Osteocyte (in vitro differentiated cells): ENCODE results near the gene TGFB2. TPM values are rescaled to one million over a fixed set of nuclear protein-coding genes. Genes with fewer than 3 reads are reported as not detected.
A peak's percentile ranks its signal among the peaks of the same experiment; 100 is the strongest.

Experiments
- DNase-seq: peaks from one replicate; pipeline ENCODE4 v3.0.0; 2021; ENCODE audit warnings: mixed read lengths; ENCODE audit not compliant: unreplicated experiment; ENCODE audit errors: extremely low spot score
- H3K27ac Mint-ChIP-seq: one replicate; pipeline ENCODE4 v1.8.0; 2021; ENCODE audit warnings: mild to moderate bottlenecking, mixed read lengths; ENCODE audit not compliant: unreplicated experiment
- H3K27me3 Mint-ChIP-seq: one replicate; pipeline ENCODE4 v1.8.0; 2021; ENCODE audit warnings: mixed read lengths; ENCODE audit not compliant: unreplicated experiment
- H3K36me3 Mint-ChIP-seq: one replicate; pipeline ENCODE4 v1.8.0; 2021; ENCODE audit warnings: mixed read lengths; ENCODE audit not compliant: unreplicated experiment
- H3K4me1 Mint-ChIP-seq: one replicate; pipeline ENCODE4 v1.8.0; 2021; ENCODE audit warnings: mixed read lengths; ENCODE audit not compliant: unreplicated experiment
- H3K4me3 Mint-ChIP-seq: one replicate; pipeline ENCODE4 v1.8.0; 2021; ENCODE audit warnings: mild to moderate bottlenecking, moderate library complexity, mixed read lengths; ENCODE audit not compliant: unreplicated experiment
- H3K9me3 Mint-ChIP-seq: one replicate; pipeline ENCODE4 v1.8.0; 2021; ENCODE audit warnings: mixed read lengths; ENCODE audit not compliant: unreplicated experiment
- total RNA-seq: library from RNA; stranded (reverse); gene quantifications from 2 replicates; pipeline ENCODE4 v1.2.1, GENCODE V29; 2021
- TF ChIP-seq, protein P1 (sequence below): fragments of 200-600 bp; sonication (generic); IDR thresholded peaks from 2 replicates; pipeline ENCODE4 v1.5.0; 2021; ENCODE audit warnings: antibody characterized with exemption, mild to moderate bottlenecking, moderate library complexity

TGFB2 gene
- total RNA-seq, 1 donor from 2014 or later: 184 TPM

- TF ChIP-seq, protein P1, sequence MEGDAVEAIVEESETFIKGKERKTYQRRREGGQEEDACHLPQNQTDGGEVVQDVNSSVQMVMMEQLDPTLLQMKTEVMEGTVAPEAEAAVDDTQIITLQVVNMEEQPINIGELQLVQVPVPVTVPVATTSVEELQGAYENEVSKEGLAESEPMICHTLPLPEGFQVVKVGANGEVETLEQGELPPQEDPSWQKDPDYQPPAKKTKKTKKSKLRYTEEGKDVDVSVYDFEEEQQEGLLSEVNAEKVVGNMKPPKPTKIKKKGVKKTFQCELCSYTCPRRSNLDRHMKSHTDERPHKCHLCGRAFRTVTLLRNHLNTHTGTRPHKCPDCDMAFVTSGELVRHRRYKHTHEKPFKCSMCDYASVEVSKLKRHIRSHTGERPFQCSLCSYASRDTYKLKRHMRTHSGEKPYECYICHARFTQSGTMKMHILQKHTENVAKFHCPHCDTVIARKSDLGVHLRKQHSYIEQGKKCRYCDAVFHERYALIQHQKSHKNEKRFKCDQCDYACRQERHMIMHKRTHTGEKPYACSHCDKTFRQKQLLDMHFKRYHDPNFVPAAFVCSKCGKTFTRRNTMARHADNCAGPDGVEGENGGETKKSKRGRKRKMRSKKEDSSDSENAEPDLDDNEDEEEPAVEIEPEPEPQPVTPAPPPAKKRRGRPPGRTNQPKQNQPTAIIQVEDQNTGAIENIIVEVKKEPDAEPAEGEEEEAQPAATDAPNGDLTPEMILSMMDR: no peak
- no peak for DNase-seq
- H3K27ac Mint-ChIP-seq: peak overlapping the region; percentile 58
- H3K4me3 Mint-ChIP-seq: no peak overlapping the region
- no peaks in the 10 kb centered on the region for H3K27me3 Mint-ChIP-seq
- peaks cover 29% of the 10 kb centered on the region for H3K36me3 Mint-ChIP-seq
- H3K9me3 Mint-ChIP-seq: no peaks in the 10 kb centered on the region
- peaks cover 80% of the 10 kb centered on the region for H3K4me1 Mint-ChIP-seq
Observed at GRCh38 chr1:218369688-218370511, 24.8 kb downstream of the TGFB2 start.

GRCh38 chr1:218371927-218372672 lies 27.0 kb downstream of the TGFB2 start:
- TF ChIP-seq, protein P1: no peak
- peaks cover 83% of the 10 kb centered on the region for H3K4me1 Mint-ChIP-seq
- H3K4me3 Mint-ChIP-seq: peak overlapping the region; percentile 10
- no peaks in the 10 kb centered on the region for H3K27me3 Mint-ChIP-seq
- H3K36me3 Mint-ChIP-seq: peaks cover 27% of the 10 kb centered on the region
- no peaks in the 10 kb centered on the region for H3K9me3 Mint-ChIP-seq
- peak overlapping the region; percentile 85 for H3K27ac Mint-ChIP-seq
- DNase-seq: no peak

DNA sequence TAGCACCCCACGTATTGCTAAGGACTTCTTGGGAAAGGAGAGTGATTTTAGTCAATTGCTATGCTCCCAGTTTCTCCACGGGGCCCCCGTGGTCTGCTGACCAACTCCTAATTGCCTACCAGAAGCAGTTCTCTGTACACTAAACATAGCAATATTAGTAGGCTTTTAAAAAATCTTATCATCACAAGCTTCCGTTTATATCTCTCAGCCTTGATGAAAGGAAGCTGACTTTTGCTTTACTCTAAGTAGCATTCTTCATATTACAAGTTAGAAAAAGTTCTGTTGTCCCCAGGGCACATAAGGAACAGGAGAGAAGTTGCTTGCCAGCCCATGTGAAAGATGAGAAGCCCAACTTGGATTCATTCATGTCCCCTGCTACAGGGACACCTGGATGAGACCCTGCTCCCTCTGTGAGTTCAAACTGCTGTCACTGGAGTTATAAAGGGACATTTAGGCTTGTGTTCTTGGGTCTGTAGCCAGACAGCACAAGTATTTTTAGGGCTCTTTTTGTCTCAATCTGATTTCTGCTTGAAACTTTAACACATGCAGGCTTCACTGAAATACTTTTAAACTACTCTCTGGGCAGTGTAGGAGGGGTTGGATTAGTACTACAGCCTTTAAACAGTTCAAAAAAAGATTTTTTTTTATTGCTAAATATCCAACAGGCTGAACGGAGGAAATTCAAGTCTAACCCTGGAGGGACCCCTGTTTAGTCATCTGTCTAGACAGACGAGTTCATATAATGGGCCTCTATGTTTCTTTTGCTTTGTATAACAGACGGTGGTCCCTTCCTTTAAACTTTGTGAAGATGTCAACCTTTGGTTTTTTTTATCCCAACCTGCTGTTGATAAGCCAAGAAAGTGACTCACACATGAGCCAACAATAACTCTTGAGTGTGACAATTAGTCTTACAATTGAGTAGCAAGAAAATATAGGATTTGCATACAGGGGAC lies 29.5 kb downstream of the TGFB2 start:
- Mint-ChIP-seq H3K27me3 (no peaks in the 10 kb centered on the region), H3K9me3 (no peaks in the 10 kb centered on the region), H3K36me3 (peaks cover 12% of the 10 kb centered on the region), H3K4me1 (peaks cover 84% of the 10 kb centered on the region), H3K27ac (peak overlapping the region; percentile 84), H3K4me3 (no peak overlapping the region)
- no peak for DNase-seq
- TF ChIP-seq, protein P1: no peak

DNA sequence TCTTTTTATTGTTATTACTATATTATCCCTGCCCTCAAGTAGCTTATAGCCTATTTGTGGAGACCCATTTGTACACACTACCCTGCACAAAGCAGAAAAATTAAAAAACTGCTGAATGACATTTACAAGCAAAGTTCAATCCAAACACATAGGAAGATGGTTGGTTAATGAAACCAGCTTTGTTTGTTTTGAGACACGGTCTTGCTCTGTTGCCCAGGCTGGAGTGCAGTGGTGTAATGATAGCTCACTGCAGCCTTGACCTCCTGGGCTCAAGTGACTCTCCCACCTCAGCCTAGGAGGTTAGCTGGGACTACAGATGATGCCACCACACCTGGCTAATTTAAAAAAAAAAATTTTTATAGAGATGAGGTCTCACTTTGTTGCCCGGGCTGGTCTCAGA lies 31.6 kb downstream of the TGFB2 start:
- H3K27ac Mint-ChIP-seq: peak overlapping the region; percentile 85
- H3K36me3 Mint-ChIP-seq: peaks cover 5% of the 10 kb centered on the region
- H3K4me1 Mint-ChIP-seq: peaks cover 86% of the 10 kb centered on the region
- H3K27me3 Mint-ChIP-seq: no peaks in the 10 kb centered on the region
- no peak for DNase-seq
- H3K9me3 Mint-ChIP-seq: no peaks in the 10 kb centered on the region
- H3K4me3 Mint-ChIP-seq: no peak overlapping the region
- TF ChIP-seq, protein P1: no peak
